Measurements from ENCODE around the gene ANK2.
"Not testable (repeated sequence)": the region's sequence is repeated elsewhere in the genome, so short reads cannot be mapped to it uniquely, and the experiment has no call there.

Gene ANK2

DNA sequence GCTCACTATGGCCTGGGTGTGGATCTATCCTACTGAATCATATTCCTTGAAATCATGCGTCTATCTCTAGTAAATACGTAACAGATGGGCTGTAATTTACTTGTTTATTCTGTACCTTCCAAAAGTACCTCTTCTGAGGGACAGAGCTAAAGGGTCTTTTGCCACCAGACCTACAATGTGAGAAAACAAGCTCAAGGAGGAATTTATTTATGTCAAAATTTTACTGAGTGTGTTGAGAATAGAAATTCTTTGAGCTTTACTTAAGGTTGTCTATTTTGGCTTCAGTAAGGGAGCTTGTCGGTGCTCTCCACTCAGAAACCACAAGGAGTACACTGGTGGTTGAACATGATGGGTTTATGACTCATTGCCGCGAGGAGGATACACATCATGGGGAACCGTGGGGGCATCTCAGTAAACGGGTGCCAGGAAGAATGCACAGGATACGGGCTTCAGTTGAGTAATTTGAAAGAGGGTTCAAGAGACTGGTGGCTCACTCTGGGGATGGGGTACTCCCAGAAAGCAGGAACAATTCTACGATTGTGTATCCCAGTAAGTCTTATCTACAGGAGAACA lies 3.0 kb downstream of the ANK2 start:
- no peak for DNase-seq

DNA sequence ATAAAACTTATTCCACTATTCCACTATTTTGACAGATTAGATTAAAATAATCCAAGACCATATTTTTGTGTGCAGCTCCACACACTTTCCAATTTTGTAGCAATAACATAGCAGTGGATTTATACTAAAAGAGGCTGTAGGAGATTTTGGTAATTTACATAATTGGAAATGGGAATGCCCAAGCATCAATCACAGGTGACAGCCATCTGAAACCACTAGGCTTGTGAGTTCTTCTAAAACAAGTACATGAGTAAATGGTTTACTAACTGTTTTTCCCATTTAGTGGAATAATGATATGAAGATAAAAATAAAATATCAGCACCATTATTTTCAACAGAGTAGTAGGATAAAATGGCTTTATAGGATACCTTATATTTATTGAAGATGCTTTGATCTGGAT lies 4.4 kb downstream of the ANK2 start:
- DNase-seq = no peak

DNA sequence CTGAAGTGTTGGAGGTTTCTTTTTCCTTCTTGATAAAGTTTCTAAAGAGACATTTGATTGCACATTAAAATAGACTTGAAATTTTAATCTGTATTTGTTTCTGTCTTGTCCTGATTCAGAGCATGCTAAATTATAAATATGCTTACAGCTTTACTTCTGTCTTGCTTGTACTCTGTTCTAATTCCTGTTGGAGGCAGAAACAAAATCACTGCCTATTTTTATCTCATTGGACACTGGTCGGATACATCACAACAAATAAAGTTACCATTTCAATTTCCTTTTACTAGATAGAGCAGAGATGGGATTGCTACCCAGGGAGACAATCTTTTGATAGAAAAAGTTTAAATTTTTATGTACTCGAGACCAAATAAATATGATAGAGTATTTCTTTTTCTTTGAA lies 6.9 kb downstream of the ANK2 start:
- DNase-seq = no peak

DNA sequence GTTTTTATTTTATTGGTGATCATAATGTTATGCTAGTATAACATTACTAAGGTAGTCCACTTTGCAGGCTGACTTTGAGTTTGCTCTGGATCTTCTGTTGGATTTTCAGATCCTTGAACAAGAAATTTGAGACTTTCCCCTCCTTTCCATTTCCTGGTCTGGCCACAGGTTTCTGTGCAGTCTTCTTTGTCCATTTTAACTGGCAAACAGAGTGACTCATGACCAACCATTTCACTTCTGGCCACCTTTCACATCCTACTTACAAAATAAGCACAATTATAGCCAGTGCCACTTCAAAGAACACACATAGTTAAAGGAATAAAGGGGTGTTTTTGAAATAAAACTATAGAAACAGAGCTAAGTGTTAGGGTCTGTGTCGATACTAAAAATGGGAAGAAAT lies 8.4 kb downstream of the ANK2 start:
- peak; percentile 7 for DNase-seq

DNA sequence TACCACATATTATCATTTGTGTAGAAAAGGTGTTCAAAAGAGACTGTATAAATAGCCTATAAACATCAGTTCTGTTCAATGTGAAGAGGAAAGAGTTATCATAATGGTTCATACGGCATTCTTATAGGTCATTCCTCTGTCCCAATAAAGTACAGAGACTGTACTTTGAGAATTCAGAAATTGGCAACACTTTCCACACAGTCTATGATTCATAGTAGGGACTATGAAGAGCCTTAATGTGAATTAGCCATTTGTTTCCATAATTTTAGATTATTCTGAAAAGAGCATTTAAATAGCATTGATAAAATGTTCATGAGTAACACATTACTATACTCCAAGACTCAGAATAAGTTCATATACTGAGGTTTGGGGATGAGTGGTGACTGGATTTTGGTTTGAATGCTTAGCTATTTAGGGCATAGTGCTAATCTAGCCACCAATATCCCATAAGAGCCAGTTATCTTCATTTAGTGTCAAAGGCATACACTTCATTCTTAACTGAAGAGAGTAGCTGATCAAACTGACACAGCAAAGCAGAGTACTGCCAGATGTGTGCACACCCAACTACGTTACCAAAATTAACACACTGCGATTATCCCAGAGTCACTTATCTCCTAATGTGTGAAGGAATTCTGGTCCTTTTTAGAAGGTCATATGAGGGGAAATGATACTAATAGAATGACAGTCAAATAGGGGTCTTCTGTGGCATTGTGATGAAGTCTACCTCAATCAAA lies 10.2 kb downstream of the ANK2 start:
- DNase-seq = no peak

DNA sequence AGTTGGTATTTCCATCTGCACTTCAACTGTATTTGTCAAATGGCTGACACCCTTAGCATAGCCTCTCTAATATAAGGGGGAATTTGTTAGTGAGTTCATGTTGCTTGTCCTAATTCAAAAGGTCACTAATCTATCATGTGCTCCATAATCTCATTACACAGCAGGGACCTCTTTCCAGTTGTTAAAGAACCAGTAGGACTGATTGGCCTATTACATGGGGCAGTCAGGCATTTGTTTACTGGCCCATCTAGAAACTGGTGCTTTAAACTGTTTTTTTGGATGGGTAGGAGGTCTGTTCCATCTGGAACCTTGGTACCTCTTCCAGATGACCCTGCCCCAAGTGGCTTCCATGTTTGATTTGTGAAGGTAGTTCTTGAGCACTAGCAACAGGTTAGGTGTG lies 11.4 kb downstream of the ANK2 start:
- DNase-seq = no peak

DNA sequence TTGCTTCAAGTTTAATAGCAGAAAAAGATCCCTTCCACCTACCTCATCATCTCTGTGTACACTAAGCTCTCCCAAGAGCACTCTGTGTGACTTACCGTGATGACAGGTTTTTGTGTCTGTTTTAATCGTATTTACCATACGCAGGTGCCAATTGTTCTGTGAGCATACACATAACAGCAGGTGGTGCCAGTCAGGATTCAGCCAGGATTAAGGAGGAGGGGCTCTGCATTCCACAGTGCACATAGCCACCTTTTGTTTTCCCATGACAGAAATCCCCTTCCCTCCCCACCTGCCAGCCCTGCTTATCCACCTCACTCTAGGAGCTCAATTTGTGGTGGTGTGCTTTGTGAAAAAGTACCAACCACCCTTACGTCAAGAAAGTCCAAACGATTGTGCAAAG lies 14.8 kb downstream of the ANK2 start:
- peak; percentile 78 for DNase-seq

DNA sequence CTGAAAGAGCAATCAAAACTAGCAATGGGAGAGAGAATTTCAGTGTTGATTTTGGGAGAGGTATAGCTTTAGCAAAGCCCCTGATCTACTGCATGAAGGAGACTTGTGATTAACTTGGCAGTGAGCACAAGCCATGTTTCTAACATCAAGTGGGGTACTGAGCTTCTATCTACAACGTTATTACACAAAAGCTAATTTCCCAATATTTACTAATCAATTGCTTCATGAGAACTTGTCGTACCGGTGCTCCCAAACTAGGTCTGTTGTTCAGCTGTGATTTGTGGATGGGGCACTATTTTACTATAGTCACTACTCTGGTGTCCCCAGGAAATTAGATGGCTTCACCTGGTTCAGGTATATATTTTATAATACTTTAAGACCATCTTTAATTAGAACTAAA lies 16.2 kb downstream of the ANK2 start:
- DNase-seq = no peak

DNA sequence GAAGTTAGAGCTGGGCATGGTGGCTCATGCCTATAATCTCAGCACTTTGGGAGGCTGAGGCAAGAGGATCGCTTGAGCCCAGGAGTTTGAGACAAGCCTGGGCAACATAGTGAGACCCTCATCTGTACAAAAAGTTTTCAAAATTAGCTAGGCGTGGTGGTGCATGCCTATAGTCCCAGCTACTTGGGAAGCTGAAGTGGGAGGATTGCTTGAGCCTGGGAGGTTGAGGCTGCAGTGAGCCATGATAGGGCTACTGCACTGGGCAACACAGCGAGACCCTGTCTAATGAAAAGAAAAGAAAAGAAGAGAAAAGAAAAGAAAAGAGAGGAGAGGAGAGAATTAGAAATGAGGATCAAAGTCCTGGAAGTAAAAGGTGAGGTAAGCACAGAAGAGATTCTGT lies 19.3 kb downstream of the ANK2 start:
- DNase-seq = not testable (repeated sequence)

DNA sequence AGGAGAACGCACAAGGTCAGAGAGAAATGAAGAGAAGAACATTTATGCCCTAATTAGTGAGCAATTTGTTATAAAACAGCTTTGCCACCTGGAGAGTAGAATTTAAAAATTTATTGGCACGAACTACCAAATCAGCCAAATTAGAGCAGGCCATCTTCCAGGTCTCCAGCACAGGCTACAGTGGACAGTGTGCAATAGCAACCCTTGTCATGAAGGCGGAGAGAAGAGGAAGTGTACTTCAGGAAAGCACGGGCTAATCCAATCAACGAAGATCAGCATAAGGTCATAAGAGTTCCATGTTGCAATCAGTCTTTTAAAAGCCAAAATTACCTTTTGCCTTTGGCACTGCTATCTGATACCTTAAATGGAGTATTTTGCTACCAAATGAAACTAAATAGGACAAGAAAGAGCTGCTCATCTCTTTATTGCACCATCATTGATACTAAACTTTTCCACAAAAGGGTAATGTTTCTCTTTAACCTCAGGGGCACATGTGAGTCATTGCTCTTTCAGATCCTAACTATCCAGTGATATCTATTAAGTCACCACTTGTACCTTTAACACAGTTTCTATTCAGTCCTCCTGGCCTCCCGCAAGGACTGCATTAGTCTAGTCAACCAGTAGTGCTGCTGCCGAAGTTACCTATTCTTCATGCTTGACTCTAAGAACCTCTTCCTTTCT lies 19.9 kb downstream of the ANK2 start:
- DNase-seq = no peak

DNA sequence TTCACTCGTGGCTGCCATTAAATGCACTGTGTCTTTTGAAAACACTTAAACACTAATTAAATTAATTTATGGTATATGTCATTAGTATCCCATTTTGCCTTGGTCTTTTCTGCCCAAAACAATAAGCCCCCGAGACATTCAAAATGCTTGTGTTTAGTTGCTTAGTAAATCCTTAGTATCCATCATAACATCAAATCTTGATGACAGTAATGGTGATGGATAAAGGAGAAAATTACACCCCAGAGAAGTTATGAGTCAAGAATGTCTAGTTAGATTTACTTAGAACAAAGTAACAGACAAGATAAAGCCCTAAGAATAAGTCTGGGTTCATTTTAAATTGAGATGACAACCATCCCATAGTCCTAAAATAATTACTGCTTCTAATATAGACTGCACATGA lies 21.3 kb downstream of the ANK2 start:
- no peak for DNase-seq

DNA sequence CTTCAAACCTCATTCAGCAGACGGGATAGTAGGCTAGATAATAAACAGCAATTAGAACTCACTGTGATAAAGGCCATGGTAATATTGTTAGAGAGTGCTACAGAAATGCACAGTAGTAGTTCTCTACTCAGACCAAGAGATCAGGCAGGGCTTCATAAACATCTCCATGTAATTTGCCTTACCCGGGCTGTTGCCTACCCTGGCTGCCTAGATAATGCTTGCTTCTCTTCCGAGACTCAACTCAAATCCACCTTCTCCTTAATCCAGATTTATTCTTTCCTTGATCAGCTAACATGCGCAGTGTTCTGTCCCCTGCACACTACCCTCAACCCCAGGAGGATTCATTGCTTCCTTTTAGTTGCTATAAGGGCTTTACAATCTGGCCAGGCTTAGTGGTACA lies 21.8 kb downstream of the ANK2 start:
- no peak for DNase-seq

DNA sequence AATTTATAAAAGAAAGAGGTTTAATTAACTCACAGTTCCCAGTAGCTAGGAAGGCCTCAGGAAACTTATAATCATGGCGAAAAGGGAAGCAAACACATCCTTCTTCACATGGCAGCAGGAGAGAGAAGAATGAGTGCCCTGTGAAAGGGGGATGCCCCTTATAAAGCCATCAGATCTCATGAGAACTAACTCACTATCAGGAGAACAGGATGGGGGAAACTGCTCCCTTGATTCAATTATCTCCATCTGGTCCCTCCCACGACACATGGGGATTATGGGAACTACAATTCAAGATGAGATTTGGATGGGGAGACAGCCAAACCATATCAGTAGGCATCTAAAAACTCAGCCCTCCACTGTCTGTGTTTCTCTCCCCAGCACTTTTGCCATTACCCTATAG lies 22.4 kb downstream of the ANK2 start:
- DNase-seq = no peak

DNA sequence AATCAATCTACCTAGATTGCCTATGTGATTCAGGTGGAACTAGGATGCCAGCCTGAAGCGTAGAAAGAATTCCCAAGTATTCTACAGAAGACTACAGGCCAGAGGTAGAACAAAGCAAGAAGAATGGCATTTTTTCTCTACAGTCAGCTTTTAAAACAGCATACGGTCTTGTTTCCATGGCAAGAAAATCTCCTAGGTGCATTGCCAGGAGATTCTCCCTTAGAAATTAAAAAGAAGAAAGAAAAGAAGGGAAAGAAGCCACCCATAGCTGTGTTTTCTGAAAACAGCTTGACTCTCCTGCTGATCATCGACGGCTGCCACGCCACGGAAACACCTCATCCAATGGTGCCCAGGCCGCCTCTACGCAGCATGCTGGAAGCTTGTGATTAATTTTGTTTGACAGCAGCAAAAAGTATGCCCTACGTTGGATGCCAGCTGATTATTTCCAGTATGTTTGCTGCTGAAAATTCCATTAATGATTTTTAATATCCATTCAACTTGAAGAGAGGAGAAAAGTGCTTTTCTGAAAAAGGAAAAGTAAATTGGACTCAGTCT lies 24.1 kb downstream of the ANK2 start:
- DNase-seq = no peak

DNA sequence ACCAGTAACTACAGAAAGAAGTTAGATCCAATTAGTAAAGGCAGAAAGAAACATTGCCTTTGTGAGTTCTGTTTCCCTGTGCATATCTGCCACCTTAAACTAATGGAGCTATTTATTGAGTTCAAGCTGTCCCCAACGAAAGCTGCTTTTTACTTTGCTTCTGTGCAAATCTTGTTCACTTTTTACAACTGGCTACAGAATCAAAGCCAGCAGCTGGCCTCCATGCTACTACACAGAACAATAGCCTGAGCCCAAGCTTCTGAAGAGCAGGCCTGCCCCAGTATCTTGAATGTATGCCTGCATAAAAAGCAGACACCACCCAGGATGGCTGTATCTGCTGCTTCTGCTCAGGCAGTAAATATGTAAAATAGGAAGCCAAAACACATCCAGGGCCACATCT lies 28.1 kb downstream of the ANK2 start:
- no peak for DNase-seq

DNA sequence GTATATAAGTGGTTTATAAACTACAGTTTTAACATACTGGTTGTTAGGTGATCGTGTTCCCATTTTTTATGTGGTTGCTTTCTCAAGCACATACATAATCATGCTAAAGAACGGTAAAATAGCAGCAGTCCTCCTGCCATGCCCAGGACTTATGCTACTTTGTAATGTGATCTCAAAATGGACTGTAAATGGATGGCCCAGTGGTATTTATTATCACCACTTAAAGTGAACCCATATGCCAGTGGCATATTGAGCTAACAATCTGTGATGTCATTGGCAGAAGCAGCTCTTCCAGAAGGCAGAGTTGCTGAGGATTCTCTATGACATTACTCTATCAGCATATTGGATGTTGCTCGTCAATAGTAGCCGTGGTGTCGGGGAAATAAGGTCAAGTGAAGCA lies 28.6 kb downstream of the ANK2 start:
- no peak for DNase-seq

DNA sequence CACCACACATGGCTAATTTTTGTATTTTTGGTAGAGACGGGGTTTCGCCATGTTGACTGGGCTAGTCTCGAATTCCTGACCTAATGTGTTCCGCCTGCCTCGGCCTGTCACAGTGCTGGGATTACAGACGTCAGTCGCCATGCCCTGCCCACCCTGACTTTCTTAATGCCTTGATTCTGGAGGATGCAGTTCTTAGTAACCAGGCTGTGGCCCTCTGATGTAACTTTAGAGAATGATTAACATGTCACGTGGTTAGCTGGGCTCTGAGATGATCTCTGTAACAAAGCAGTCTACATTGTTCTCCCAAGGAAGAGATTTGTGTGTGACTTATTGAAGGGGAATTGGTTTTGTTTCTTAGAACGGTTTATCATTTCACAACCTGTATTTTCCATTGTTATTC lies 30.6 kb downstream of the ANK2 start:
- no peak for DNase-seq

DNA sequence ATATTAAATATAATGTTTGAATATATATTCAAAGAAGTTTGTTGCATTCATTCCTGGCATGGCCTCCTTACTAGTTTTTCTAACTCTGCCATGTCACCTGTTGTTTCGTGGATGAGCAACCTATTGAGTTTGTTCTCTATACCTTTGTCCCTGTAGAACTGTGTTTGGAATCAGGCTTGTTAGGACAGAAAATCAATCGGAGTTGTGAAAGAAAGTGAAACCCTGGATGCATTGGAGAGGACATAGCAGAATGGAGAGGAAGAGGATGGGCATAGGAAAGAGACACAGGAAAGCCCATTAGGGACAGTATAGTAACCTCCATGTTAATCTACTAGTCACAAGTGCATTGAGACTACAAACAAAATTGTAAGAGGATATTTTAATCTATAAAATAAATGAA lies 31.2 kb downstream of the ANK2 start:
- DNase-seq = no peak

DNA sequence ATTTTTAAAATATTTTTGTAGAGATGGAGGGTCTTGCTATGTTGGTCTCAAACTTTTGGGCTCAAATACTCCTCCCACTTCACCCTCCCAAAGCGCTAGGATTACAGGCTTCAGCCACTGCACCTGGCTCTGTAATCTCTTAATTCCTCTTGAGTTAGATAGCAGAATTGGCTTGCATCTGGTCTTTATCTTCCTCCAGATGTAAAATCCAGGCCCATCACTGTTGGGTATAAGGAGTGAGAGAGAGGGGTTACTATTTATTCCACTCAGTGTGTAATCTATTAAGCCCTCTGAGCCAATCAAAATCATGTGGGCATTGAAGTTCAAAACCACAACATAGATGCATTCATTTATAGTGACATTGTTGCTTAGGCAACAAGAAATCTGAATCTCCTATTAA lies 33.9 kb downstream of the ANK2 start:
- no peak for DNase-seq

DNA sequence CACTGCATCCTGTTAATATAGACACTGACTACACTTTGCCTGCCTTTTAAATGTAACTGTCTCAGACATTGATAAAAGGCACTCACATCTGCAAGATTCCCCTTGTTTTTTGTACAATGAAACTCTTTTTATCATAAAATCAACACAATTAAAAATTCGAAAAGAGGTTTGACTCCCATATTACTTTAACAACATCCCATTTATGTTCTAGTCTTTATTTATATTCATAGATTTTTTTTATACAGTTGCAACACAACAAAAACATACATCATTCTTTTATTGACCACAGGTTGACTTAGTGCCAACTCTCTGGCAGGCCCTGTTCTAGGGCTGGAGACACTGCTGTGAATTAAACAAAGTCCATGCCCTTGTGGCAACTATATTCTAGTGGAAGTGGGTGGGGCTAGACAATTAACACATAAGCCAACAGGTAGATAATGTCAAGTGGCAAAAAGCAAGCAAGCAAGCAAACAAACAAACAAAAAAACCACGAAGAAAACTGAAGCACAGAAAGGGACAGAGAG lies 36.8 kb downstream of the ANK2 start:
- DNase-seq = no peak

DNA sequence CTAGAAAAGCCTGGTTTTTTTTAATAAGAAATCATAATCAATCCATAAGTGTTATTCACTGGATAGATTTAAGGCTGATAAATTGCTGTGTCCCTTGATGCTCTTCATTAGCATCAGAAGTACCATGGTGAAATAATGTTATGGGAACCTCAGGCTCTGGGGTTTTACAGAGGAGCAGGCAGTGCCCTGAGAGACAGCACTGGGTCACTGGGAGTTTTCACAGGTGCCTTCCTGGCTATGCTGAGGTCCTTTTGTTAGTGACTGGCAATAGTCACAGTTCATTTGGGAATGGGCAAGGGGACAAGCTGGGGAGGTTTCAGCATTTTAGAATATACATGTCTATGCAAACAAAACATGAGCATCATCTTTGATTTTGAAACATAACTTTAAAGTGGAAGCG lies 38.6 kb downstream of the ANK2 start:
- no peak for DNase-seq

DNA sequence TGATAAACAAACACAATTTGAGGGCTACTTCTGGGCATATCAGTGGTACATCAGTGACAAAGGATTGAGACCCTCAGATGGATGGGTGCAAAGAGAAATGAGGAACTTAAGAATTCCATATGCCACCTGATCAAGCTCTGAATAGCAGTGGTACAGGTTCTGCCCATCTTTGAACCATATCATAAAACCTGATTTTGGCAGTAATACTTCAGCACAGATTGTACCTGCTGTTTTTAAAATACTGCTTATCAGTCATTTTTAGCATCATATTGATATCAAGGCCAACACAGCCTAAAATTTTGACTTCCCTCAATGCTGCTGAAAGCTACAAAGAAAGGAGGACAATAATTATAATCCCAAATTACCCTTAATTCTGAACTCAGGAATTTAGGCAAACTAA lies 41.5 kb downstream of the ANK2 start:
- no peak for DNase-seq

DNA sequence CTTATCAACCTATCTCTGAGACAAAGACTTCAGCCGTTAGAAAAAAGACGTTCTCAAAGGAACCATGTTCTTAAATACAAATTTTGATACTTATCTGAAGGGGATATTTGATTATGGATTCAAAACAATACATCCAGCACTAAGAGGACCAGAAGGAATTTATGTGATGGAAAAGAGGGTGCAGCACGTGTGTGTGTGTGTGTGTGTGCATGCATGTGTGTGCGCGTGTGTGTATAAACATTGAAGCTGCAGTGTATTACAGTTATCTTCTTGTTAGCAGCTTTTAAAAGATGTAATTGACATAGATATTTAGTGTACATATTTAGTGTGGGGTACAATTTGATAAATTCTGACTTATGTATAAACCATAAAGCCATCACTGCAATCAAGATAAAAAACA lies 44.9 kb downstream of the ANK2 start:
- no peak for DNase-seq

DNA sequence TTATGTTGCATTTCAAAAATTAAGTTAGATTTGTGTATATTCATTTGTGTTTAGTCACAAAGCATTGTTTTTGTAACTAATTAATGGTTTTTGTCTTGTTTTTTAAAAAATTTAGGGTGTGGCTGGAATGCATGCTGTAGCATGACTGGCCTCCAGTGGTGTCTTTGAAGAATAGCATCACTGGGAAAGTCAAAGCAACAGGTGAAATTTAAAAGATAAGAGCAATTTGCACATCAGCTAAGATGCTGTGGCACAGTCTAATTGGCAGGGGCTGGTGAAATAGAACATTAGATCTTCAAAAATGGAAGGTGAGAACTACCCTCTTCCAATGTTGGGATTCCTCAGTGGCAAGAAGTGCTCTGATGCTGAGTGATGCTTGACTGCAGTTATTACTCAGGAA lies 45.3 kb downstream of the ANK2 start:
- no peak for DNase-seq
